Mucosa of descending colon (tissue), 3 donors: Measurements from ENCODE around the gene SUSD5. TPM values are rescaled to one million over a fixed set of nuclear protein-coding genes. Genes with fewer than 3 reads are reported as not detected.

Experiments
- ATAC-seq: fragments of 200-7000 bp; cut with Tn5 transposase; one replicate; pipeline ENCODE4 v1.9.1; 2020; ENCODE audit warnings: mild to moderate bottlenecking, moderate library complexity
- DNase-seq, 3 donors: peaks; one replicate each; pipeline ENCODE4 v3.0.0-alpha.2; 2020
- H3K36me3 ChIP-seq: fragments of 200-600 bp; one replicate; pipeline ENCODE4 v1.8.0; 2021; ENCODE audit warnings: low read depth, mild to moderate bottlenecking
- H3K4me1 ChIP-seq: fragments of 200-600 bp; one replicate; pipeline ENCODE4 v1.8.0; 2021; ENCODE audit warnings: low read depth, mild to moderate bottlenecking
- H3K4me3 ChIP-seq: fragments of 200-600 bp; one replicate; pipeline ENCODE4 v1.8.0; 2021; ENCODE audit warnings: mild to moderate bottlenecking
- H3K9me3 ChIP-seq: fragments of 200-600 bp; one replicate; pipeline ENCODE4 v1.8.0; 2021; ENCODE audit warnings: mild to moderate bottlenecking
- intact Hi-C, 2 donors: fragments of 100-400 bp; cut with DNase I in 1 of 2; cut with micrococcal nuclease in 1 of 2; formaldehyde crosslinking; loops; one replicate each; pipeline versions ENCODE4 v1.11.0 to v1.11.1; 2022; cut with DNase I, micrococcal nuclease
- total RNA-seq, 3 donors: library from RNA; stranded (reverse); fragmentation: NEBNext Ultra II Directional in 2 of 3; extraction: Animal tissue kit (Norgen Biotek cat#: 25700) in 2 of 3; gene quantifications; one replicate each; pipeline versions ENCODE4 v1.2.1 to v1.2.4, GENCODE V29; 2021 to 2023
- TF ChIP-seq, protein P1 (sequence below): fragments of 200-600 bp; IDR thresholded peaks from one replicate; pipeline ENCODE4 v1.8.0; 2022; ENCODE audit warnings: antibody characterized with exemption, mild to moderate bottlenecking
- donor health status: DM: no; HTN: no; CAD: no; lungs with moderate emphysema.
- donor health status: DM: no; HTN: no; CAD: no.
- donor health status: DM: no; HTN: yes; CAD: no.

The SUSD5 gene
- total RNA-seq, 3 donors from 2014 or later = 0.20 to 1.8 (median 0.60) TPM

DNA sequence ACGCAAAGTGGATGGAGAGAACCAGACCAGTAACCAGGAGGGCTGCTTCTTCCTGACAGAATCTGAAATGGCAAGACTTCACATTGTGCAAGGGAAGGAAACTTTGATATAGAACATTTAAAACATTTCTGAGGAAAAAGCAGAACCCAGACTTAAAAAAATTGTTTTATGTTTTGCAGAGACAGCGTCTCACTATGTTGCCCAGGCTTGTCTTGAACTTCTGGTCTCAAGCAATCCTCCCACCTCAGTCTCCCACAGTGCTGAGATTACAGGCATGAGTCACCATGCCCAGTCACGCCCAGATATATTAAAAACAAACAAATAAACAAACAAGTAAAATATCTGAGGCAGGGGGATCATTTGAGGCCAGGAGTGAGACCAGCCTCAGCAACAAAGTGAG, 58.6 kb downstream of the SUSD5 start:
- H3K4me3 ChIP-seq = no peak overlapping the region
- ATAC-seq (no peak), DNase-seq (no peak)
- H3K9me3 ChIP-seq = no peaks in the 10 kb centered on the region
- TF ChIP-seq, protein P1, sequence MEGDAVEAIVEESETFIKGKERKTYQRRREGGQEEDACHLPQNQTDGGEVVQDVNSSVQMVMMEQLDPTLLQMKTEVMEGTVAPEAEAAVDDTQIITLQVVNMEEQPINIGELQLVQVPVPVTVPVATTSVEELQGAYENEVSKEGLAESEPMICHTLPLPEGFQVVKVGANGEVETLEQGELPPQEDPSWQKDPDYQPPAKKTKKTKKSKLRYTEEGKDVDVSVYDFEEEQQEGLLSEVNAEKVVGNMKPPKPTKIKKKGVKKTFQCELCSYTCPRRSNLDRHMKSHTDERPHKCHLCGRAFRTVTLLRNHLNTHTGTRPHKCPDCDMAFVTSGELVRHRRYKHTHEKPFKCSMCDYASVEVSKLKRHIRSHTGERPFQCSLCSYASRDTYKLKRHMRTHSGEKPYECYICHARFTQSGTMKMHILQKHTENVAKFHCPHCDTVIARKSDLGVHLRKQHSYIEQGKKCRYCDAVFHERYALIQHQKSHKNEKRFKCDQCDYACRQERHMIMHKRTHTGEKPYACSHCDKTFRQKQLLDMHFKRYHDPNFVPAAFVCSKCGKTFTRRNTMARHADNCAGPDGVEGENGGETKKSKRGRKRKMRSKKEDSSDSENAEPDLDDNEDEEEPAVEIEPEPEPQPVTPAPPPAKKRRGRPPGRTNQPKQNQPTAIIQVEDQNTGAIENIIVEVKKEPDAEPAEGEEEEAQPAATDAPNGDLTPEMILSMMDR = no peak
- H3K4me1 ChIP-seq = no peaks in the 10 kb centered on the region
- intact Hi-C loops = no loop called here
- H3K36me3 ChIP-seq = no peaks in the 10 kb centered on the region

DNA sequence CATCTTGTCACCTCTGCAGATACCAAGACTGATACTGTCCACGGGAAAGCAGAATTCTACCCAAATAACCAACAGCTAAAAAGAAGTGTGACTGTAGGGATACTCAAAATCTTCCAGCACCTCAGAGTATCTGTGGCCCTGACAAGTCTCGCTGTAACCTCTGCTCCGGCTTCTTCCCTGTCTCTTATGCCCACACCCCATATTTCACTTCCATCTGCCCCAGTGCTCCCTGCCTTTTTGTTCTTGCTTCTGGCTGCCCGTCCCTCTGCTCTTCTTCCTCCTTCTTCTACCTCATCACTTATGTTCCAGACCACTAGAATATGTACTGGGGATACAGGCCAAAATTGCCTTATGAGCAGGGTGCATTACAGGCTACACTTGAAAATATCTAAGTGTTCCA, 59.4 kb downstream of the SUSD5 start:
- H3K36me3 ChIP-seq = no peaks in the 10 kb centered on the region
- intact Hi-C loops = no loop called here
- no peak overlapping the region for H3K4me3 ChIP-seq
- TF ChIP-seq, protein P1 = no peak
- ATAC-seq = no peak
- no peak for DNase-seq
- no peaks in the 10 kb centered on the region for H3K4me1 ChIP-seq
- no peaks in the 10 kb centered on the region for H3K9me3 ChIP-seq

DNA sequence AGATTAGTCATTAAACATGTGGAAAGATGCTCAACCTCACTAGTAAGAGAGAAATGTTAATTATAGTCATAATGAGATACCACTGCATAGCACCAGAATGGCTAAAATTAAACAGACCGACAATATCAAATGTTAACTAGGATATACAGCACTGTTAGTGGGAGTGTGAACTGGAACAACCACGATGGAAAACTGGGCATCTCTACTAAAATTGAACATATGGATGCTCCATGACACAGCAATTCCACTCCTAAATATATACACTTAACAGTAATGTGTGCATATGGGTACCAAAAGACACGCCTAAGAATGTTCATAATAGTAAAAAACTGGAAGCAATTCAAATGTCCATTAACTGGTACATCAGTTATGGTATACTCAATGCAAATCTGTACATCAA, 63.3 kb downstream of the SUSD5 start:
- H3K4me1 ChIP-seq = no peaks in the 10 kb centered on the region
- intact Hi-C loops = no loop called here
- TF ChIP-seq, protein P1 = no peak
- no peaks in the 10 kb centered on the region for H3K36me3 ChIP-seq
- H3K4me3 ChIP-seq = no peak overlapping the region
- DNase-seq (no peak), ATAC-seq (no peak)
- no peaks in the 10 kb centered on the region for H3K9me3 ChIP-seq

DNA sequence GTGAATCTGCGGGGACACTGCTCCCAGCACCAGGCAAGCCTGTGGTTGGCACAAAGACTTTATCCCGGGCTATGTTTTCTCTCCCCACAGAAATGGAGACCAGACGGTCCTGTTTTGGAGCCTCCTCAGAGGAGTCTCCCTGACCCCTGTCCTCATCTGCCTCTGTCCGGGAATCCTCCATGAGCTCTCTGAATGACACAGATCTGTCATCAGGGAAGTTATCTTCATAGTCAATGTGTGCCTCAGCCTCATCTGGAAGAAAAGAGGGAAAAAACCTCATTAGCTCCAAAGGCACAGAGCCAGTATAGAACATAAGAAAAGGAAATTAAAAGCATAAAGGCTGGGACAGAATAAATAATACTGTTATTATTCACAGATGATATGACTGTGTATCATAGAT, 64.8 kb downstream of the SUSD5 start:
- Histone ChIP-seq H3K4me1 (no peaks in the 10 kb centered on the region), H3K9me3 (no peaks in the 10 kb centered on the region), H3K4me3 (no peak overlapping the region), H3K36me3 (no peaks in the 10 kb centered on the region)
- no peak for DNase-seq
- intact Hi-C loops = no loop called here
- TF ChIP-seq, protein P1 = no peak
- ATAC-seq = no peak

DNA sequence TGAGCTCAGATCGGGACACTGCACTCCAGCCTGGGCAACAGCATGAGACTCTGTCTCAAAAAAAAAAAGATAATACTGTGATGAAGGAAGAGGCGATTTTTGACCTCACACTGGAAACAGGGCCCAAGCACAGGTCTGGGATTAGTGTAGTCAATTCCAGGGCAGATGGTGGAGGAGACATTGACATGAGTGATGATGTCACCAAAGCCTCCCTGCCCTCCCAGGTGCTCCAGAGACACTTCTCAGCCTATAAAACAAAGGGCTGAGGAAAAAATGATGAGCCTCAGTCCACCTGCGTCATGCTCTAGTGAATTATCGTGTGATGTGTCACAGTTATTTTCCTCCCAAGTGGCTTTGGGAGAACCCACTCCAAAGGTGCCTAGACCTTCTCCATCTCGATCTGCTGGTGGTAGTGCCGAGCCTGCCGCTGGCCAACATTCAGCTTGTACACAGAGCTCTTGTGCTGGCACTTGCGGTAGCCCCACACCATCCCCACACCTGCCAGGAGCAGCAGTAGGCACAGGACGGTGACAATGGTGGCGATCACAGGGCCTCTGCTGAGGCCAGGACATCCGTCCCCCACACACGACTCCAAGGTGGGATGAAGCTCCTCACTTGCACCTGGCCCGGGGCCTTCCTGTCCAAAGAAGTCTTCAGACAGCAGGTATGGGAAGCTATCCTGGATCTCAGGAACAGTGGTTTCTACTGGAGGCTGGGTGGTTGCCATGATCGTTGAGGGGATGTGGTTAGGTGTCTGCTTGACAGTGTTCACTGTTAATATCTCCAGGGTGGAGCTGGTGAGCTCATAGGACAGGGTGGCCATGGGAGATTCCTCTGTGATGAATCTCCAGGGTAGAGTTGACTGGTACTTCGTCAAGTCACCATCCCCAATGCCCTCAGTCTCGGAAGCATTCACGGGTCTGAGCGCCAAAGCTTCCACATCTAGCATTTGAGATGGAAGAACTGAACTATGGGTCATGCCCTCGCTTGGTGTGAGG, 65.9 kb downstream of the SUSD5 start:
- no peaks in the 10 kb centered on the region for H3K36me3 ChIP-seq
- DNase-seq = no peak
- ATAC-seq = no peak
- intact Hi-C loops = no loop called here
- H3K4me1 ChIP-seq = no peaks in the 10 kb centered on the region
- TF ChIP-seq, protein P1 = no peak
- H3K9me3 ChIP-seq = no peaks in the 10 kb centered on the region
- no peak overlapping the region for H3K4me3 ChIP-seq
